HEK293T (cell line): Measurements from ENCODE around the gene CCDC146.
"Not testable (repeated sequence)": the region's sequence is repeated elsewhere in the genome, so short reads cannot be mapped to it uniquely, and the experiment has no call there.

Experiments
- BHLHE40 ChIP-seq: fragments of 450-650 bp; IDR thresholded peaks from 2 replicates; pipeline ENCODE4 v1.6.1; 2016; ENCODE audit warnings: mild to moderate bottlenecking, moderate library complexity, borderline replicate concordance
- FOXA1 ChIP-seq: fragments of 450-650 bp; IDR thresholded peaks from 2 replicates; pipeline ENCODE4 v1.6.1; 2016; ENCODE audit warnings: mild to moderate bottlenecking
- NFRKB ChIP-seq: fragments of 450-650 bp; IDR thresholded peaks from 2 replicates; pipeline ENCODE4 v1.6.1; 2016; ENCODE audit warnings: mild to moderate bottlenecking, moderate library complexity
- SUZ12 ChIP-seq: fragments of 450-650 bp; IDR thresholded peaks from 2 replicates; pipeline ENCODE4 v1.6.1; 2016; ENCODE audit warnings: mild to moderate bottlenecking

DNA sequence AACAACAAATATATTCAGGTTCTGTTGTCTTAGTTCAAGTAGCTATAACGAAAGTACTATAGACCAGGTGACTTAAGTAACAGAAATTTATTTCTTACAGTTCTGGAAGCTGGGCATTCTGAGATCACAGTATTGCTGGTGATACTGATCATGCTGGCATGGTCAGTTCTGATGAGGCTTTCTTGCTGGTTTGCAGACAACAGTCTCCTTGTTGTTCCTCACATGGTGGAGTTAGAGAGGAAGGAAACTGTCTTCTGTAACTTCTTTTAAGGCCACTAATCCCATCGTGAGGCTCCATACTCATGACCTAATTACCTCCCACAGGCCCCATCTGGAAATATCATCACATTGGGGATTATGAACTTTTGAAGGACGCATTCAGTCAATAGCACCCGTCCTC lies 17.9 kb downstream of the CCDC146 start:
- not testable (repeated sequence) for TF ChIP-seq FOXA1, SUZ12, BHLHE40, NFRKB
